SK-N-SH (cell line): Measurements from ENCODE around the gene SPON1. TPM values are rescaled to one million over a fixed set of nuclear protein-coding genes. Genes with fewer than 3 reads are reported as not detected.
"Not testable (repeated sequence)": the region's sequence is repeated elsewhere in the genome, so short reads cannot be mapped to it uniquely, and the experiment has no call there.

Source experiments
- CTCF ChIA-PET: fragments of 300-600, 350-600 bp; formaldehyde crosslinking; extraction: SDS; loops from one replicate; lab custom pipeline; 2021; lab: Yijun Ruan, JAX
- POLR2A ChIA-PET: fragments of 350-600 bp; sonication (Branson Sonifier 250); formaldehyde crosslinking; extraction: SDS; loops from one replicate; lab custom pipeline; 2020; ENCODE audit warnings: antibody characterized with exemption, inconsistent platforms; lab: Yijun Ruan, JAX
- DNase-seq: peaks from one replicate; pipeline ENCODE4 v3.0.0; 2012
- H2AFZ ChIP-seq: fragments of 200-600 bp; sonication (generic); 2 replicates; pipeline ENCODE4 v1.8.1; 2016; ENCODE audit warnings: antibody characterized with exemption, mild to moderate bottlenecking, low read depth
- H3F3A ChIP-seq: fragments of 200-600 bp; sonication (generic); replicated peaks from 2 replicates; pipeline ENCODE3; 2016; ENCODE audit warnings: antibody characterized with exemption, mild to moderate bottlenecking; ENCODE audit not compliant: insufficient read depth
- H3K27ac ChIP-seq, 2 experiments: fragments of 200-500 bp in 1 of 2; fragments of 200-600 bp in 1 of 2; sonication (Bioruptor generic) in 1 of 2; sonication (generic), shearing (Covaris generic) in 1 of 2; 2 replicates each; pipeline versions ENCODE4 v1.5.1 to v1.6.1; 2014 to 2016; ENCODE audit warnings: low read depth in 2 of 2, inconsistent platforms in 1 of 2, low read length in 1 of 2, mild to moderate bottlenecking in 1 of 2, mixed read lengths in 1 of 2
- H3K27me3 ChIP-seq: fragments of 200-600 bp; sonication (generic), shearing (Covaris generic); 2 replicates; pipeline ENCODE4 v1.6.1; 2016; ENCODE audit warnings: mixed run types; ENCODE audit not compliant: insufficient read depth
- H3K36me3 ChIP-seq, 2 experiments: fragments of 200-500 bp in 1 of 2; fragments of 200-600 bp in 1 of 2; sonication (Bioruptor generic) in 1 of 2; sonication (generic) in 1 of 2; replicated peaks in 1 of 2; 2 replicates each; pipeline versions ENCODE3 to v1.5.1; 2014 to 2016; ENCODE audit warnings: low read length in 1 of 2, mild to moderate bottlenecking in 1 of 2; ENCODE audit not compliant: insufficient read depth in 2 of 2, control insufficient read depth in 1 of 2
- H3K4me1 ChIP-seq, 2 experiments: fragments of 200-500 bp in 1 of 2; fragments of 200-600 bp in 1 of 2; sonication (Bioruptor generic) in 1 of 2; sonication (generic), shearing (Covaris generic) in 1 of 2; 2 replicates each; pipeline versions ENCODE4 v1.5.1 to v1.6.1; 2014 to 2016; ENCODE audit warnings: low read depth in 1 of 2, low read length in 1 of 2, mixed run types in 1 of 2; ENCODE audit not compliant: insufficient read depth in 2 of 2, control insufficient read depth in 1 of 2
- H3K4me2 ChIP-seq: fragments of 200-600 bp; sonication (generic), shearing (Covaris generic); 2 replicates; pipeline ENCODE4 v1.6.1; 2017; ENCODE audit warnings: mixed run types
- H3K4me3 ChIP-seq, 2 experiments: fragments of 200-500 bp in 1 of 2; fragments of 200-600 bp in 1 of 2; sonication (Bioruptor generic) in 1 of 2; sonication (generic), shearing (Covaris generic) in 1 of 2; 2 replicates each; pipeline versions ENCODE4 v1.5.1 to v1.8.1; 2014 to 2016; ENCODE audit warnings: low read depth in 2 of 2, inconsistent platforms in 1 of 2, low read length in 1 of 2, mild to moderate bottlenecking in 1 of 2, mixed read lengths in 1 of 2, moderate library complexity in 1 of 2
- H3K79me2 ChIP-seq: fragments of 200-600 bp; sonication (generic); 2 replicates; pipeline ENCODE4 v1.8.1; 2017; ENCODE audit warnings: mild to moderate bottlenecking; ENCODE audit not compliant: insufficient read depth
- H3K9ac ChIP-seq: fragments of 200-600 bp; sonication (generic); 2 replicates; pipeline ENCODE4 v1.6.1; 2017; ENCODE audit warnings: mixed run types
- H3K9me2 ChIP-seq: fragments of 200-600 bp; sonication (generic); 2 replicates; pipeline ENCODE4 v1.6.1; 2017; ENCODE audit warnings: mixed run types
- H3K9me3 ChIP-seq: fragments of 200-600 bp; sonication (generic); 2 replicates; pipeline ENCODE4 v1.6.1; 2017; ENCODE audit warnings: mixed run types, mild to moderate bottlenecking, moderate library complexity
- H4K20me1 ChIP-seq: fragments of 200-600 bp; sonication (generic); 2 replicates; pipeline ENCODE4 v1.6.1; 2017; ENCODE audit warnings: mild to moderate bottlenecking, mixed run types; ENCODE audit not compliant: insufficient read depth
- GATA2 ChIP-seq: sonication (generic); formaldehyde crosslinking; IDR thresholded peaks from 2 replicates; pipeline ENCODE4 v1.5.0; 2020; ENCODE audit warnings: mild to moderate bottlenecking, missing genetic modification reagents
- MEF2A ChIP-seq: IDR thresholded peaks from 2 replicates; pipeline ENCODE4 v1.4.0; 2012; ENCODE audit warnings: low read depth, borderline replicate concordance
- WGBS: methylation state at CpG from one replicate; pipeline ENCODE4 v1.1.6; 2017; ENCODE audit warnings: low lambda C conversion rate; 5-methylcytosine and 5-hydroxymethylcytosine counted together
- polyA plus RNA-seq, 3 experiments: library from polyadenylated mRNA; depleted of rRNA; stranded (reverse); fragments of >200 nt; gene quantifications; 2 replicates each; pipeline ENCODE4 v1.2.3, GENCODE V29; 2012

SPON1 gene
- polyA plus RNA-seq, 1 of the 3 experiments (the other 2 are of a cell fraction) = not detected

DNA sequence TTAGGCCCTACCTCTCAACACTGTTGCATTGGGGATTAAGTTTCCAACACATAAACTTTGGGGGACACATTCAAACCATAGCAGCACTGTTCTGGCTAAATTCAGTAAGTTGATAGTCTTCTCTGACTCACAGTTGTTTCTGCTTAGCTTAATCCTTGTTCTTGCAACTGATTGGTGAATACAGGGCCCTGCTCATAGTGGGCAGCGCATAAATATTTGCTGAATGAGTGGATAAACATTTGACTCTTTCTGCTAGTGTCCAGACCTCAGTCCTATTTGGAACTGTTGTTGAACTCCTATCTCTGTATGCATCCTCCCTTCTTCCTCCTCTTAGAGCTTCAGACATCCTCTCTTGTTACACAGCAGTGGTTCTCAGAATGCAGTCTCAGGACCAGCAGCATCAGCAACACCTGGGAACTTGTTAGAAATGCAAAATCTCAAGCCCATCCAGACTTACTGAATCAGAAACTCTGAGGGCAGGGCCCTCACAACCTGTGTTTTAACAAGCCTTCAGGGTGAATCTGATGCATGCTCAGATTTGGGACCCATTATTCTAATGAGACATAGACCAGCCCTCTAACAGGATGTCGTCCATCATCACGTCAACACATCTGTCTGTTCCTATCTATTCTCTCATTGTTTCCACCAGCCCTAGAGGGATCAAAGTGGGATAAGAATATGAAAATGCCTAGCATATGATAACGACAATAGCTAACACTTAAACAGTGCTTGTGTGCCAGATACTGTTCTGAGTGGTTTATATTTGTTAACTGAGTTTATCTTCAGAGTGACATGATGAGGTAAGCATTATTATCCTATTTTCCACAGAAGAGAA, 22.3 kb downstream of the SPON1 start:
- H3K27me3 ChIP-seq = no peaks in the 10 kb centered on the region
- CTCF ChIA-PET = interaction anchor here (1.0 to 2.4 kb wide), 2 partner anchors 11 to 15 kb away, joined by 3 to 12 read pairs; no protein-coding TSS in a partner anchor
- no peak overlapping the region for H3K9ac ChIP-seq
- TF ChIP-seq MEF2A (no peak), GATA2 (CRISPR knock-in tag) (peak; percentile 66)
- TF ChIP-seq, all 33 proteins: peak for 1
- Histone ChIP-seq H3K4me3 (no peak overlapping the region), H2AFZ (no peak overlapping the region), H3K79me2 (no peaks in the 10 kb centered on the region), H3K4me1 (no peaks in the 10 kb centered on the region), H3K27ac (no peak overlapping the region), H3K9me2 (no peaks in the 10 kb centered on the region), H3K9me3 (no peaks in the 10 kb centered on the region), H3K36me3 (no peaks in the 10 kb centered on the region), H3F3A (no peaks in the 10 kb centered on the region), H3K4me2 (no peak overlapping the region), H4K20me1 (no peaks in the 10 kb centered on the region)
- POLR2A ChIA-PET = no interaction called here
- WGBS = 40% methylated on average over 4 of the region's 4 CpGs
- peak; percentile 31 for DNase-seq

DNA sequence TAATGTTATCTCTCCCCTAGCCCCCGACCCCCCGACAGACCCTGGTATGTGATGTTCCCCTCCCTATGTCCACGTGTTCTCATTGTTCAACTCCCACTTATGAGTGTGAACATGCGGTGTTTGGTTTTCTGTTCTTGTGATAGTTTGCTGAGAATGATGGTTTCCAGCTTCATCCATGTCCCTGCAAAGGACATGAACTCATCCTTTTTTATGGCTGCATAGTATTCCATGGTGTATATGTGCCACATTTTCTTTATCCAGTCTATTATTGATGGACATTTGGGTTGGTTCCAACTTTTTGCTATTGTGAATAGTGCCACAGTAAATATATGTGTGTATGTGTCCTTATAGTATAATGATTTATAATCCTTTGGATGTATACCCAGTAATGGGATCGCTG, 24.2 kb downstream of the SPON1 start:
- H3K9me3 ChIP-seq, H3K36me3 ChIP-seq, CTCF ChIA-PET, H3K9ac ChIP-seq, DNase-seq, POLR2A ChIA-PET, H3K4me3 ChIP-seq, H3K27ac ChIP-seq, H3K4me1 ChIP-seq, H3K4me2 ChIP-seq, H3K79me2 ChIP-seq, H2AFZ ChIP-seq, H3F3A ChIP-seq, H3K9me2 ChIP-seq, H3K27me3 ChIP-seq, H4K20me1 ChIP-seq: not testable (repeated sequence)
- 33% methylated on average over 5 of the region's 5 CpGs for WGBS

DNA sequence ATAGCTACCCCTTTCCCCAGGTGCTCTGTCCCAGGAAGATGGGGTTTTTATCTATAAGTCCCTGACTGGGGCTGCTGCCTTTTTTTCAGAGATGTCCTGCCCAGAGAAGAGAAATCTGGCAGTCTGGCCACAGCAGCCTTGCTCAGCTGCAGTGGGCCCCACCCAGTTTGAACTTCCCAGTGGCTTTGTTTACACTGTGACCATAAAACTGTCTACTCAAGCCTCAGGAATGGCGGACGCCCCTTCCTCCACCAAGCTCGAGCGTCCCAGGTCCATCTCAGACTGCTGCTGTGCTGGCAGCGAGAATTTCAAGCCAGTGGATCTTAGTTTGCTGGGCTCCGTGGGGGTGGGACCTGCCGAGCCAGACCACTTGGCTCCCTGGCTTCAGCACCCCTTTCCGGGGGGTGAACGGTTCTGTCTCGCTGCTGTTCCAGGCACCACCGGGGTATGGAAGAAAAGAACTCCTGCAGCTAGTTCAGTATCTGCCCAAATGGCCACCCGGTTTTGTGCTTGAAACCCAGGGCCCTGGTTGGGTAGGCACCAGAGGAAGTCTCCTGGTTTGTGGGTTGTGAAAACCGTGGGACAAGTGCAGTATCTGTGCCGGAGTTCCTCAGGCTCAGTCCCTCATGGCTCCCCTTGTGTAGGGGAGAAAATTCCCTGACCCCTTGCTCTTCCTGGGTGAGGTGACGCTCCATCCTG, 29.8 kb downstream of the SPON1 start:
- DNase-seq, H3K4me1 ChIP-seq, H3K27me3 ChIP-seq, H3K4me2 ChIP-seq, H3K9me2 ChIP-seq, H2AFZ ChIP-seq, H3K9ac ChIP-seq, H3K79me2 ChIP-seq, H3F3A ChIP-seq, H3K4me3 ChIP-seq, H4K20me1 ChIP-seq, H3K36me3 ChIP-seq, POLR2A ChIA-PET, H3K27ac ChIP-seq, H3K9me3 ChIP-seq: not testable (repeated sequence)
- CTCF ChIA-PET = interaction anchor here (0.6 kb wide), 1 partner anchor 1099 kb away, joined by 3 read pairs; no protein-coding TSS in a partner anchor
- WGBS = 33% methylated on average over 10 of the region's 15 CpGs
